Erythroblast (primary cell): Measurements from ENCODE around the gene CDC25A.

Source experiments
- GATA1 ChIP-seq: IDR thresholded peaks from 2 replicates; pipeline ENCODE4 v1.6.1; 2011; ENCODE audit warnings: low read depth, mild to moderate bottlenecking, control low read depth, low read length, moderate library complexity
- POLR2A ChIP-seq: IDR thresholded peaks from 2 replicates; pipeline ENCODE4 v1.6.1; 2011; ENCODE audit warnings: mild to moderate bottlenecking, low read length

DNA sequence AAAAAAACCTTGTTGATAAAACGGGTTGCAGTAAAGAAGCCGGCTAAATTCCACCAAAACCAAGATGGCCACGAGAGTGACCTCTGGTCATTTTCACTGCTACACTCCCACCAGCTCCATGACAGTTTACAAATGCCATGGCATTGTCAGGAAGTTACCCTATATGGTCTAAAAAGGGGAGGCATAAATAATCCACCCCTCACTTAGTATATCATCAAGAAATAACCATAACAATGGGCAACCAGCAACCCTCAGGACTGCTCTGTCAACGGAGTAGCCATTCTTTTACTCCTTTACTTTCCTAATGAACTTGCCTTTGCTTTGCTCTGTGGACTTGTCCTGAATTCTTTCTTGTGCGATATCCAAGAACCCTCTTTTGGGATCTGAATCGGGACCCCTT is 14.4 kb upstream of the CDC25A start:
- TF ChIP-seq POLR2A (no peak), GATA1 (no peak)
